OCI-LY7 (cell line): ENCODE measurements around the gene SMYD4.

Experiments used
- CTCF ChIP-seq: fragments of 200-600 bp; sonication (generic); conservative IDR thresholded peaks from 2 replicates; pipeline ENCODE4 v1.5.1; 2014; ENCODE audit warnings: mild to moderate bottlenecking, antibody characterized with exemption, low read length, moderate library complexity, mixed read lengths
- EZH2phosphoT487 ChIP-seq: fragments of 200-600 bp; sonication (generic); IDR thresholded peaks from 2 replicates; pipeline ENCODE4 v1.6.1; 2018; ENCODE audit warnings: low read depth, borderline replicate concordance, mild to moderate bottlenecking, mixed run types, antibody characterized with exemption, low read length, moderate library complexity, mixed read lengths

GRCh38 chr17:1875597-1875996 is 45.9 kb upstream of the SMYD4 start:
- no peak for TF ChIP-seq CTCF
- TF ChIP-seq EZH2phosphoT487: no peak
